Calu3 (cell line): ENCODE results near the gene TFAM. TPM values are rescaled to one million over a fixed set of nuclear protein-coding genes. Genes with fewer than 3 reads are reported as not detected.

Source experiments
- BruUV-seq: library from RNA; stranded (reverse); fragments of 400-500 nt; replicated peaks from 2 replicates; lab custom pipeline; 2021; lab: Mats Ljungman, UMichigan
- CTCF ChIA-PET: fragments of 300-600 bp; sonication (Branson Sonifier 250); formaldehyde crosslinking; loops from one replicate; lab custom pipeline; 2022; ENCODE audit warnings: antibody characterized with exemption; lab: Charles Lee
- DNase-seq: peaks from one replicate; pipeline ENCODE4 v3.0.0; 2022
- H3K27ac Mint-ChIP-seq: one replicate; pipeline ENCODE4 v1.8.0; 2022; ENCODE audit warnings: mixed read lengths; ENCODE audit not compliant: unreplicated experiment
- H3K27me3 Mint-ChIP-seq: one replicate; pipeline ENCODE4 v1.8.0; 2022; ENCODE audit warnings: mixed read lengths; ENCODE audit not compliant: unreplicated experiment
- H3K36me3 Mint-ChIP-seq: one replicate; pipeline ENCODE4 v1.8.0; 2022; ENCODE audit warnings: mild to moderate bottlenecking, moderate library complexity, mixed read lengths; ENCODE audit not compliant: insufficient read depth, unreplicated experiment
- H3K4me1 Mint-ChIP-seq: one replicate; pipeline ENCODE4 v1.8.0; 2022; ENCODE audit warnings: mild to moderate bottlenecking, low read depth, mixed read lengths; ENCODE audit not compliant: unreplicated experiment
- H3K4me3 Mint-ChIP-seq: one replicate; pipeline ENCODE4 v1.8.0; 2022; ENCODE audit warnings: mild to moderate bottlenecking, low read depth, moderate library complexity, mixed read lengths; ENCODE audit not compliant: unreplicated experiment
- H3K9me3 Mint-ChIP-seq: one replicate; pipeline ENCODE4 v1.8.0; 2022; ENCODE audit warnings: low read depth, mixed read lengths; ENCODE audit not compliant: unreplicated experiment
- CTCF ChIP-seq: fragments of 200-600 bp; IDR thresholded peaks from one replicate; pipeline ENCODE4 v1.8.0; 2022; ENCODE audit warnings: antibody characterized with exemption; ENCODE audit not compliant: unreplicated experiment
- intact Hi-C: fragments of 100-400 bp; cut with micrococcal nuclease; formaldehyde crosslinking; loops from one replicate; pipeline ENCODE4 v1.10.0; 2022; ENCODE audit not compliant: unreplicated experiment
- total RNA-seq: library from RNA; stranded (reverse); gene quantifications from 2 replicates; pipeline ENCODE4 v1.2.3, GENCODE V29; 2022

Gene TFAM
- total RNA-seq, 1 experiment from 2014 or later: 94.3 TPM

GRCh38 chr10:58347967-58348366, 37.2 kb upstream of the TFAM start:
- Mint-ChIP-seq H3K36me3 (no peaks in the 10 kb centered on the region), H3K9me3 (no peaks in the 10 kb centered on the region), H3K4me1 (no peaks in the 10 kb centered on the region), H3K4me3 (no peak overlapping the region), H3K27me3 (no peaks in the 10 kb centered on the region), H3K27ac (no peak overlapping the region)
- no TSS peak for BruUV-seq
- TF ChIP-seq CTCF: no peak
- intact Hi-C loops: no loop called here
- DNase-seq: no peak
- CTCF ChIA-PET: interaction anchor here (0.6 kb wide), 2 partner anchors 13 to 116 kb away, joined by 3 to 4 read pairs; no protein-coding TSS in a partner anchor

GRCh38 chr10:58348571-58349033, 36.6 kb upstream of the TFAM start:
- no peak for DNase-seq
- Mint-ChIP-seq H3K36me3 (no peaks in the 10 kb centered on the region), H3K27me3 (no peaks in the 10 kb centered on the region), H3K9me3 (no peaks in the 10 kb centered on the region), H3K27ac (no peak overlapping the region), H3K4me1 (no peaks in the 10 kb centered on the region), H3K4me3 (no peak overlapping the region)
- CTCF ChIA-PET: interaction anchor here (0.6 kb wide), 2 partner anchors 13 to 383 kb away, joined by 3 to 4 read pairs; no protein-coding TSS in a partner anchor
- no TSS peak for BruUV-seq
- TF ChIP-seq CTCF: no peak
- intact Hi-C loops: no loop called here

- Mint-ChIP-seq H3K27ac (no peak overlapping the region), H3K27me3 (no peaks in the 10 kb centered on the region), H3K4me3 (no peak overlapping the region), H3K4me1 (no peaks in the 10 kb centered on the region), H3K36me3 (no peaks in the 10 kb centered on the region), H3K9me3 (no peaks in the 10 kb centered on the region)
- intact Hi-C loops: no loop called here
- TF ChIP-seq CTCF: no peak
- BruUV-seq: no TSS peak
- CTCF ChIA-PET: interaction anchor here (1.2 kb wide), 1 partner anchor 51 kb away, joined by 3 read pairs; no protein-coding TSS in a partner anchor
- no peak for DNase-seq
Measured at GRCh38 chr10:58350023-58350422, 35.2 kb upstream of the TFAM start.

GRCh38 chr10:58350619-58351323, 34.4 kb upstream of the TFAM start:
- no TSS peak for BruUV-seq
- Mint-ChIP-seq H3K27me3 (no peaks in the 10 kb centered on the region), H3K27ac (no peak overlapping the region), H3K4me1 (no peaks in the 10 kb centered on the region), H3K36me3 (no peaks in the 10 kb centered on the region), H3K9me3 (no peaks in the 10 kb centered on the region), H3K4me3 (no peak overlapping the region)
- CTCF ChIA-PET: interaction anchor here (1.2 kb wide), 1 partner anchor 51 kb away, joined by 3 read pairs; no protein-coding TSS in a partner anchor
- no peak for DNase-seq
- intact Hi-C loops: no loop called here
- TF ChIP-seq CTCF: no peak
